Ovary (tissue), 3 donors: ENCODE results near the gene SVBP.

Source experiments
- POLR2A ChIP-seq: fragments of 450-650 bp; IDR thresholded peaks from one replicate; pipeline ENCODE4 v1.6.1; 2017; ENCODE audit warnings: antibody characterized with exemption, mild to moderate bottlenecking, moderate library complexity
- TF ChIP-seq, protein P1 (sequence below), 3 donors: fragments of 450-650 bp in 2 of 3; fragments of 200-600 bp in 1 of 3; IDR thresholded peaks; one replicate each; pipeline versions ENCODE4 v1.5.1 to v1.8.0; 2016 to 2022; ENCODE audit warnings: antibody characterized with exemption in 3 of 3, mild to moderate bottlenecking in 1 of 3
- donor health status: DM: no; HTN: no; CAD: no.

DNA sequence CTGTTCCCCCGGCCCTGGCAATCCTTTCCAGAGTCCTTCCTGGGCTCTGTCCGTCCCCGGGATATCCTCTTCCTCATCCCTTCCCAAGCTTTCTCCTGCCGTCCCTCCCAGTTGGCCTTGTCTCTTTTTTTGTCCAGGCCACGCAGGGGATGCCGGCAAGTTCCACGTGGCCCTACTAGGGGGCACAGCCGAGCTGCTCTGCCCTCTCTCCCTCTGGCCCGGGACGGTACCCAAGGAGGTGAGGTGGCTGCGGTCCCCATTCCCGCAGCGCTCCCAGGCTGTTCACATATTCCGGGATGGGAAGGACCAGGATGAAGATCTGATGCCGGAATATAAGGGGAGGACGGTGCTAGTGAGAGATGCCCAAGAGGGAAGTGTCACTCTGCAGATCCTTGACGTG is 13.4 kb upstream of the SVBP start:
- TF ChIP-seq, protein P1, sequence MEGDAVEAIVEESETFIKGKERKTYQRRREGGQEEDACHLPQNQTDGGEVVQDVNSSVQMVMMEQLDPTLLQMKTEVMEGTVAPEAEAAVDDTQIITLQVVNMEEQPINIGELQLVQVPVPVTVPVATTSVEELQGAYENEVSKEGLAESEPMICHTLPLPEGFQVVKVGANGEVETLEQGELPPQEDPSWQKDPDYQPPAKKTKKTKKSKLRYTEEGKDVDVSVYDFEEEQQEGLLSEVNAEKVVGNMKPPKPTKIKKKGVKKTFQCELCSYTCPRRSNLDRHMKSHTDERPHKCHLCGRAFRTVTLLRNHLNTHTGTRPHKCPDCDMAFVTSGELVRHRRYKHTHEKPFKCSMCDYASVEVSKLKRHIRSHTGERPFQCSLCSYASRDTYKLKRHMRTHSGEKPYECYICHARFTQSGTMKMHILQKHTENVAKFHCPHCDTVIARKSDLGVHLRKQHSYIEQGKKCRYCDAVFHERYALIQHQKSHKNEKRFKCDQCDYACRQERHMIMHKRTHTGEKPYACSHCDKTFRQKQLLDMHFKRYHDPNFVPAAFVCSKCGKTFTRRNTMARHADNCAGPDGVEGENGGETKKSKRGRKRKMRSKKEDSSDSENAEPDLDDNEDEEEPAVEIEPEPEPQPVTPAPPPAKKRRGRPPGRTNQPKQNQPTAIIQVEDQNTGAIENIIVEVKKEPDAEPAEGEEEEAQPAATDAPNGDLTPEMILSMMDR (IDR thresholded peaks at IDR 0.05) = no peak
- TF ChIP-seq POLR2A = no peak
